Glutamatergic neuron (in vitro differentiated cells): ENCODE results near the gene NFKBIL1. TPM values are rescaled to one million over a fixed set of nuclear protein-coding genes. Genes with fewer than 3 reads are reported as not detected.
"Not testable (repeated sequence)": the region's sequence is repeated elsewhere in the genome, so short reads cannot be mapped to it uniquely, and the experiment has no call there.

Source experiments
- DNase-seq: peaks from one replicate; pipeline ENCODE4 v3.0.0; 2022
- H3K27ac Mint-ChIP-seq: one replicate; pipeline ENCODE4 v1.8.0; 2020; ENCODE audit warnings: mild to moderate bottlenecking, mixed read lengths, inconsistent platforms; ENCODE audit not compliant: unreplicated experiment
- H3K27me3 Mint-ChIP-seq: one replicate; pipeline ENCODE4 v1.8.0; 2020; ENCODE audit warnings: mild to moderate bottlenecking, moderate library complexity, mixed read lengths, inconsistent platforms; ENCODE audit not compliant: unreplicated experiment
- H3K36me3 Mint-ChIP-seq: one replicate; pipeline ENCODE4 v1.8.0; 2020; ENCODE audit warnings: mild to moderate bottlenecking, mixed read lengths, inconsistent platforms; ENCODE audit not compliant: unreplicated experiment
- H3K4me1 Mint-ChIP-seq: one replicate; pipeline ENCODE4 v1.8.0; 2020; ENCODE audit warnings: mild to moderate bottlenecking, low read depth, mixed read lengths, inconsistent platforms; ENCODE audit not compliant: unreplicated experiment
- H3K4me3 Mint-ChIP-seq: one replicate; pipeline ENCODE4 v1.8.0; 2020; ENCODE audit warnings: mild to moderate bottlenecking, mixed read lengths, inconsistent platforms; ENCODE audit not compliant: unreplicated experiment
- H3K9me3 Mint-ChIP-seq: one replicate; pipeline ENCODE4 v1.8.0; 2020; ENCODE audit warnings: mild to moderate bottlenecking, moderate library complexity, mixed read lengths, inconsistent platforms; ENCODE audit not compliant: unreplicated experiment
- total RNA-seq: library from RNA; stranded (reverse); fragmentation: NEBNext Ultra II Directional; extraction: Animal tissue kit (Norgen Biotek cat#: 25700); gene quantifications from one replicate; pipeline ENCODE4 v1.2.1, GENCODE V29; 2021; ENCODE audit not compliant: unreplicated experiment
- TF ChIP-seq, protein P1 (sequence below): fragments of 200-600 bp; sonication (generic); IDR thresholded peaks from one replicate; pipeline ENCODE4 v1.5.0; 2021; ENCODE audit not compliant: partially characterized antibody, unreplicated experiment

Gene NFKBIL1
- total RNA-seq, 1 donor from 2014 or later: 29.8 TPM

DNA sequence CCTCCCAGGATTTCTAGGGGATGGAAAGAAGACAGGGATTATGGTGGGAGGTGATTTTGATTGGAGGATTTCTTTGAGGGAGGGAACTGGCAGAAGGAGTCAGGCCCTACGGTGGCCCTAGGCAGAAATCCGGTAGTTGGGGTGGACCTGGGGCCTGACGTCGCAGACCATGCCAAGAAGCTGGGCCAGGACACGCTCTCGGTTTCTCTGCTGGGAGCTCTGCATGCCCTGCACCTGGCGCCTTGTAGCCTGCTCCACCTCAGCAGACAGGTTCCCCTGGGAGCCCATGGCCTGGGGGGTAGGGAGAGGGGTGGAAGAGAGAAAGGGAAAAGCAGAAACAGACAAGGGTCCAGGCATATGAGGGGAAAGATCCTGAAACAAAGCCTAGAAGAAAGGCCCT lies 2.1 kb upstream of the NFKBIL1 start:
- H3K4me3 Mint-ChIP-seq: peak overlapping the region; percentile 93

DNA sequence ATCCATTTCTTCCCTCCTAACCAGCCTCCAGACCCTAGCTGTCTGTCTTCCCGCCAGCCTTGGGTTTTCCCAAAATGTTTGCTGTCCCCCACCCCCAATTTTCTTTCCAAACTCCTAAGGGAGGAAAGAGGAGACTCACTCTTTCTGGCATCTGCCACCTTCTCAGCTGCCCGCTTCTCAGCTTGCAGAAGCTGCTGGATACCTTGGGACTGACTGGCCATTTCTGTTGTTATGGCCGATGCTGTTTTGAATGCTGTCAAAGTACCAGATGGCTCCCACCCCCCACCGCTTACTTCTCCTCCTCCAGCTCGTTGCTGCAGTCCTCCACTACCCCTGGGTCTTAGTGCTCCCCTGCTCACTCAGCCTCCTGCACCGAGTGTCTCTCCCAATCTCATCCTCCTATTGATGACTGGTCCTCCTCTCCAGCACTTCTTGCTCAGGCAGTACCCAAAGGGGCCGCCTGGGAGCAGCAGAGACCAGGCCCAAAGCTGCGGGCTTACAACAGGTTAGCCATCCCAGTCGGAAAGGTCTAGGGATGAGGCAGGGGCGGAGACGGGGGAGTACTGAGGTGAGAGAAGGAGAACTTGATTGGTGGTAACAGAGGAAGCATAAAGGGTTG lies 960 bp upstream of the NFKBIL1 start, which contains the start of gene ATP6V1G2:
Gene ATP6V1G2, minus strand, starts transcription at position 270 of the 619 bp plus-strand sequence. Its CDS starts 49 bp downstream, at position 221.
- peak within 1 kb of the TSS; percentile 93 for H3K4me3 Mint-ChIP-seq
- H3K9me3 Mint-ChIP-seq: peaks cover 22% of the 10 kb centered on the region
- H3K4me1 Mint-ChIP-seq: peaks cover 15% of the 10 kb centered on the region
- TF ChIP-seq, protein P1, sequence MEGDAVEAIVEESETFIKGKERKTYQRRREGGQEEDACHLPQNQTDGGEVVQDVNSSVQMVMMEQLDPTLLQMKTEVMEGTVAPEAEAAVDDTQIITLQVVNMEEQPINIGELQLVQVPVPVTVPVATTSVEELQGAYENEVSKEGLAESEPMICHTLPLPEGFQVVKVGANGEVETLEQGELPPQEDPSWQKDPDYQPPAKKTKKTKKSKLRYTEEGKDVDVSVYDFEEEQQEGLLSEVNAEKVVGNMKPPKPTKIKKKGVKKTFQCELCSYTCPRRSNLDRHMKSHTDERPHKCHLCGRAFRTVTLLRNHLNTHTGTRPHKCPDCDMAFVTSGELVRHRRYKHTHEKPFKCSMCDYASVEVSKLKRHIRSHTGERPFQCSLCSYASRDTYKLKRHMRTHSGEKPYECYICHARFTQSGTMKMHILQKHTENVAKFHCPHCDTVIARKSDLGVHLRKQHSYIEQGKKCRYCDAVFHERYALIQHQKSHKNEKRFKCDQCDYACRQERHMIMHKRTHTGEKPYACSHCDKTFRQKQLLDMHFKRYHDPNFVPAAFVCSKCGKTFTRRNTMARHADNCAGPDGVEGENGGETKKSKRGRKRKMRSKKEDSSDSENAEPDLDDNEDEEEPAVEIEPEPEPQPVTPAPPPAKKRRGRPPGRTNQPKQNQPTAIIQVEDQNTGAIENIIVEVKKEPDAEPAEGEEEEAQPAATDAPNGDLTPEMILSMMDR: peak; percentile 90
- no peaks in the 10 kb centered on the region for H3K36me3 Mint-ChIP-seq
- peak; percentile 96 for DNase-seq
- peak within 1 kb of the TSS; percentile 95 for H3K27ac Mint-ChIP-seq
- H3K27me3 Mint-ChIP-seq: peaks cover 12% of the 10 kb centered on the region

More for the DNA sequence above, 2.1 kb upstream of the NFKBIL1 start:
- Mint-ChIP-seq H3K9me3 (peaks cover 26% of the 10 kb centered on the region), H3K4me1 (peaks cover 18% of the 10 kb centered on the region), H3K27me3 (peaks cover 18% of the 10 kb centered on the region), H3K27ac (peak overlapping the region; percentile 95), H3K36me3 (peaks cover 3% of the 10 kb centered on the region)
- peak; percentile 53 for DNase-seq
- TF ChIP-seq, protein P1: no peak

DNA sequence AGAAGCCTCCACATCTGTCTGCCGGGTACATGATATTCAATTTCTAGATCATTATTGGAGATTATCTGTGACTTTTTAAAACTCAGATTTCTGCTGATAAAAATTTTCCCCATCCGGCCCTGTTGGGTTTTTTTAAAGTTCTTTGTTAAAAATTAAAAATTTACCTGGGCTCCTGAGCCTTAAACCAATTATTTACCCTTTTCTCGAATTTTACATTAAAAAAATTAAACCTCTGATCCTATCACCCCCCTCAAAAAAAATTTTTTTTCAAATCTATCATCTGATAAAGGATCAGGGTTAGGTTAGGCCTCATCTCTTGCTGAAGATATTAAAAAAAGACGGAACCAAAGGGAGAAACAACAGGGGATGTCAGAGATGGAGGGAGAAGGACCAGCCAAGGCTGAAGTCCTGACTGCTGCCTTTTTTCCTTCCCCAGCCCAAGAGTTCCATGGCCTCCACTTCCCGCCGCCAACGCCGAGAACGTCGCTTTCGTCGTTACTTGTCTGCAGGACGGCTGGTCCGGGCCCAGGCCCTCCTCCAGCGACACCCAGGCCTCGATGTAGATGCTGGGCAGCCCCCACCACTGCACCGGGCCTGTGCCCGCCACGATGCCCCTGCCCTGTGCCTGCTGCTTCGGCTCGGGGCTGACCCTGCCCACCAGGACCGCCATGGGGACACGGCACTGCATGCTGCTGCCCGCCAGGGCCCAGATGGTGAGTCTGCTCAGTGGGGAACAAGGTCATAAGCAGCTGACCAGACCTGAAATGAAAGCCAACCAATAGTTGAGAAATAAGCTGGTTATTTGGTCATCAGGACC lies 527 bp downstream of the NFKBIL1 start:
- no peaks in the 10 kb centered on the region for H3K36me3 Mint-ChIP-seq

DNA sequence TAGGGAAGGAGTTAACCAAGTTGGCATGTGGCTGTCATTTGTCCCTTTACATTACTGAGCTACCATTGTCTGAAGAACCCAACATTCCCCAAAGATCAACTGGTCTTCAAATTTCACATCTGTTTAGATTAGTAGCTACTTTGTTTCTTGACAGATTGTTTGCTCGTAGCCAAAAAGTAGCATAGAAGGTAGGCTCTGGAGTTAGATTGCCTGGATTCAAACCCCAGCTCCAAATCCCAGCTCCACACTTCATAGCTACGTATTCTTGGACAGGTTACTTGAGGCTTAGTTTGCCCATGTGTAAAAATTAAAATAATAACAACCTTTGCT lies 1.1 kb downstream of the NFKBIL1 start:
- TF ChIP-seq, protein P1: no peak
- Mint-ChIP-seq H3K4me3 (peak overlapping the region; percentile 93), H3K36me3 (no peaks in the 10 kb centered on the region), H3K27ac (peak overlapping the region; percentile 39), H3K9me3 (peaks cover 22% of the 10 kb centered on the region), H3K27me3 (peaks cover 12% of the 10 kb centered on the region), H3K4me1 (peaks cover 8% of the 10 kb centered on the region)
- DNase-seq: no peak

More for the DNA sequence above, 527 bp downstream of the NFKBIL1 start:
- Mint-ChIP-seq H3K4me1 (peaks cover 12% of the 10 kb centered on the region), H3K4me3 (peak overlapping the region; percentile 93), H3K27me3 (peaks cover 12% of the 10 kb centered on the region), H3K27ac (peak overlapping the region; percentile 95), H3K9me3 (peaks cover 22% of the 10 kb centered on the region)
- DNase-seq: no peak
- TF ChIP-seq, protein P1: no peak

DNA sequence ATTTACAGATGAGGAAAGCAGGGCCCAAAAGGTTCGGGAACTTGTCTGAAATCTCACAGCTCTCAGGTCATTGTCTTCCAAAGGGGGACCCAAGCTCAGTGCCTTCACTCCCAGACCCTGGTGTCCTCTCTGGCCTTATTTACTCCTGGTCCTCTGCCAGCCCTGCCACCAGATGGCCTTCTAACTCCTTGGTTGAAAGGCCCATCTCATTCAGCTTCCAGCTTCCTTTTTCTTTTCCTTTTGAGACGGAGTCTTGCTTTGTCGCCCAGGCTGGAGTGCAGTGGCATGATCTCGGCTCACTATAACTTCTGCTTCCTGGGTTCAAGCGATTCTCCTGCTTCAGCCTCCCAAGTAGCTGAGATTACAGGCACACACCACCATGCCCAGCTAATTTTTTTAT lies 4.0 kb downstream of the NFKBIL1 start:
- not testable (repeated sequence) for H3K36me3 Mint-ChIP-seq, H3K27me3 Mint-ChIP-seq, H3K4me1 Mint-ChIP-seq, H3K4me3 Mint-ChIP-seq
- Mint-ChIP-seq H3K27ac (peak overlapping the region; percentile 38), H3K9me3 (peaks cover 11% of the 10 kb centered on the region)
- peak; percentile 48 for DNase-seq
